Measurements from ENCODE around the gene IFNG-AS1.

- TF ChIP-seq EZH2 (IDR thresholded peaks at IDR 0.05; ENCODE audit: borderline replicate concordance, low read depth, low read length, poor library complexity, severe bottlenecking), result no peak
- no peak for TF ChIP-seq CTCF (conservative IDR thresholded peaks at IDR 0.05; ENCODE audit: low read depth, low read length)
These were observed 45.2 kb upstream of the IFNG-AS1 start for GRCh38 chr12:67944093-67944492.
